ENCODE data around the gene RAB37. TPM values are rescaled to one million over a fixed set of nuclear protein-coding genes. Genes with fewer than 3 reads are reported as not detected.

The RAB37 gene
- total and polyA plus RNA-seq, 2 of the 8 experiments (the other 6 are each of a cell fraction or from before 2014, with no cell fraction given): 5.5 to 6.1 TPM

DNA sequence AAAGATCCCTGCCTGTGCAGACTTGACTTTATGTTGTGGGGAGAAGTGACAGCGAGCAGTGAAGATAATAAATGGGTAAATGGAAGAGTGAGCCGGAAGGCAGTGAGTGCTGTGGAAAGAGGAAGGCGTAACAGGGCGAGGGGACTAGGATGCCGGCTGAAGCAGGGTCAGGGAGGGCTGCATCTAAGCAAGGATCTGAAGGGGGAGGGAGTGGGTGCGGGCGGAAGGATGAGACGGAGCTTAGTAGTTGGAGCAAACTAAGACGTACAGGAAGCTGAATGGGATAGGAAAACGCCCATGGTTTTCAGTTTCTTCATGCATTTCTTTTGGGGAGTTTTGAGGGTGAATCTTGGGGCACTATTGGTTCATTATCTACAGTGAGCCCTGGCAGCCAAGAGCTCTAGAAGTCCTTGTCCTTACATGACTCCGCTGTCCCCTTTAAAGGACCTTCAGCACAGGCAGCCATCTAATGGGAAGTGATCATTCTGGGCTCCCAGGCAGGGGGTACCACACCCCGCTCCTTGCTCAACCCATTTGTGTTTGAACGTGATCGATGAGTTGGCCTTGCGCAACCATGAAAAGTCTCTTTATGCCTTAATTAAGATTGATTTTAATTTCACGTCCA, 49.5 kb downstream of the RAB37 start:
- Histone ChIP-seq H2AK5ac (ENCODE audit: low read depth, low read length) (no peak overlapping the region), H3K27me3 (replicated peaks in 1 of 4; ENCODE audit: control insufficient read depth in 3 of 4, extremely low read depth in 1 of 4, insufficient read depth in 3 of 4, low read length in 3 of 4) (no peaks in the 10 kb centered on the region), H3K79me1 (ENCODE audit: low read depth, low read length) (peaks cover 15% of the 10 kb centered on the region), H3K9me3 (ENCODE audit: insufficient read depth in 2 of 2, low read depth in 1 of 2, low read length in 1 of 2) (no peaks in the 10 kb centered on the region), H3K4me3 (ENCODE audit: extremely low read depth in 1 of 4, insufficient read depth in 2 of 4, low read depth in 3 of 4, low read length in 4 of 4) (no peak overlapping the region), H3K9ac (replicated peaks in 1 of 4; ENCODE audit: extremely low read depth in 1 of 4, low read depth in 3 of 4, low read length in 3 of 4) (no peak overlapping the region), H2AFZ (ENCODE audit: low read length) (no peak overlapping the region), H3K36me3 (ENCODE audit: control insufficient read depth in 2 of 4, insufficient read depth in 4 of 4, low read length in 3 of 4) (no peaks in the 10 kb centered on the region; a peak in 2 of 8 replicates), H2BK120ac (replicated peaks; ENCODE audit: low read depth, low read length) (no peak overlapping the region), H3K23me2 (ENCODE audit: low read depth, low read length) (no peaks in the 10 kb centered on the region), H3K4ac (replicated peaks; ENCODE audit: insufficient read length, low read depth, low read length) (no peak overlapping the region), H3K4me2 (ENCODE audit: insufficient read depth in 1 of 2, low read depth in 2 of 2, low read length in 2 of 2) (no peak overlapping the region), H3K14ac (ENCODE audit: insufficient read length) (no peak overlapping the region), H4K91ac (replicated peaks; ENCODE audit: insufficient read length, low read length) (no peak overlapping the region), H3K27ac (ENCODE audit: low read depth, low read length) (no peak overlapping the region), H4K20me1 (replicated peaks in 1 of 2; ENCODE audit: control insufficient read depth in 1 of 2, insufficient read depth in 2 of 2, low read length in 2 of 2) (peaks cover 5 to 15% of the 10 kb centered on the region in 2 experiments), H3K23ac (ENCODE audit: insufficient read length) (no peak overlapping the region), H4K5ac (ENCODE audit: insufficient read length, low read depth, low read length) (no peak overlapping the region), H3K56ac (replicated peaks; ENCODE audit: insufficient read length, low read depth, low read length) (no peak overlapping the region), H3K4me1 (replicated peaks in 1 of 4; ENCODE audit: control insufficient read depth in 3 of 4, insufficient read depth in 4 of 4, low read length in 3 of 4) (peaks cover 0 to 3% (median 3%) of the 10 kb centered on the region in 4 experiments; a peak in 5 of 7 replicates), H3K79me2 (ENCODE audit: control insufficient read depth in 1 of 2, insufficient read depth in 2 of 2, low read length in 2 of 2) (no peaks in the 10 kb centered on the region; a peak in 1 of 4 replicates), H2BK20ac (ENCODE audit: low read length) (no peak overlapping the region), H2BK15ac (ENCODE audit: low read length) (no peak overlapping the region), H3K18ac (ENCODE audit: extremely low read depth, low read length) (no peak overlapping the region), H4K8ac (ENCODE audit: extremely low read depth, insufficient read depth, low read length) (peak overlapping the region; percentile 48; the same call in 1 of the 2 replicates), H2BK12ac (ENCODE audit: low read depth, low read length) (no peak overlapping the region), H2BK5ac (ENCODE audit: low read depth, low read length) (no peak overlapping the region)
- no peak for TF ChIP-seq EGR1 (IDR thresholded peaks at IDR 0.05; ENCODE audit: borderline replicate concordance, low read depth, low read length)
- TF ChIP-seq CEBPB (IDR thresholded peaks at IDR 0.05; ENCODE audit: low read depth, low read length): peak; percentile 48; the same call in 1 of the 2 replicates
- ChIA-PET CTCF (ENCODE audit: partially characterized antibody) (interaction anchor here (1.6 to 99.6 kb wide), 4 partner anchors 37 to 57 kb away, joined by 3 to 2981 read pairs (median 199); partner anchors contain the start of genes FDXR, GRIN2C, NHERF1 and RAB37), POLR2A (ENCODE audit: partially characterized antibody) (interaction anchor here (0.7 kb wide), 1 partner anchor 38 kb away, joined by 3 read pairs; no protein-coding TSS in a partner anchor)
- 92% methylated on average over 16 of the region's 16 CpGs; no CpG with 5 or more reads in 1 of the 2 experiments for WGBS, 2 experiments (ENCODE audit: extremely low coverage in 1 of 2, insufficient coverage in 1 of 2, insufficient read length in 1 of 2, insufficient replicate concordance in 2 of 2, low coverage in 1 of 2, low lambda C conversion rate in 2 of 2, missing lambda C conversion rate in 1 of 2)
- DNase-seq (ENCODE audit: low read depth in 1 of 2, low spot score in 2 of 2) (no peak), FAIRE-seq (no peak)

All from H1 (cell line).